Liver (tissue), 9 donors: ENCODE measurements around the gene PSME2. TPM values are rescaled to one million over a fixed set of nuclear protein-coding genes. Genes with fewer than 3 reads are reported as not detected.

Experiments
- DNase-seq: peaks from one replicate; pipeline ENCODE4 v3.0.0-alpha.2; 2017; ENCODE audit warnings: low spot score
- H3K27ac ChIP-seq, 2 donors: one replicate each; pipeline ENCODE4 v1.7.0; 2013; ENCODE audit warnings: inconsistent platforms in 2 of 2, low read length in 2 of 2, control low read depth in 1 of 2, low read depth in 1 of 2, mild to moderate bottlenecking in 1 of 2
- H3K27me3 ChIP-seq, 4 donors: one replicate each; pipeline versions ENCODE4 v1.6.1 to v1.7.0; 2013; ENCODE audit warnings: low read length in 3 of 4, inconsistent platforms in 1 of 4, mild to moderate bottlenecking in 1 of 4, moderate library complexity in 1 of 4; ENCODE audit not compliant: control insufficient read depth in 4 of 4, insufficient read depth in 4 of 4
- H3K36me3 ChIP-seq, 4 donors: one replicate each; pipeline versions ENCODE4 v1.6.1 to v1.7.0; 2013; ENCODE audit warnings: low read length in 3 of 4, mild to moderate bottlenecking in 3 of 4, low read depth in 1 of 4, moderate library complexity in 1 of 4; ENCODE audit not compliant: control insufficient read depth in 4 of 4, insufficient read depth in 3 of 4
- H3K4me1 ChIP-seq, 4 donors: one replicate each; pipeline versions ENCODE4 v1.6.1 to v1.7.0; 2013; ENCODE audit warnings: low read length in 3 of 4, mild to moderate bottlenecking in 3 of 4, moderate library complexity in 1 of 4; ENCODE audit not compliant: control insufficient read depth in 4 of 4, insufficient read depth in 4 of 4
- H3K4me3 ChIP-seq, 3 donors: one replicate each; pipeline versions ENCODE4 v1.6.1 to v1.7.0; 2013; ENCODE audit warnings: low read length in 3 of 3, control low read depth in 1 of 3, low read depth in 1 of 3, mild to moderate bottlenecking in 1 of 3
- H3K9ac ChIP-seq, 2 donors: one replicate each; pipeline ENCODE4 v1.7.0; 2013; ENCODE audit warnings: low read length in 2 of 2, mild to moderate bottlenecking in 2 of 2, moderate library complexity in 2 of 2, control low read depth in 1 of 2, low read depth in 1 of 2
- H3K9me3 ChIP-seq, 4 donors: one replicate each; pipeline versions ENCODE4 v1.6.1 to v1.7.0; 2013; ENCODE audit warnings: low read length in 3 of 4; ENCODE audit not compliant: control insufficient read depth in 4 of 4
- EGR1 ChIP-seq, 2 donors: IDR thresholded peaks; 2 replicates each; pipeline ENCODE4 v1.6.1; 2016 to 2018; ENCODE audit warnings: antibody characterized with exemption in 2 of 2, low read depth in 2 of 2
- FOXA1 ChIP-seq: IDR thresholded peaks from 2 replicates; pipeline ENCODE4 v1.6.1; 2016; ENCODE audit warnings: antibody characterized with exemption
- FOXA2 ChIP-seq: IDR thresholded peaks from 2 replicates; pipeline ENCODE4 v1.6.1; 2016; ENCODE audit warnings: antibody characterized with exemption
- GABPA ChIP-seq, 2 donors: IDR thresholded peaks in 1 of 2; conservative IDR thresholded peaks in 1 of 2; 2 replicates each; pipeline ENCODE4 v1.6.1; 2016; ENCODE audit warnings: antibody characterized with exemption in 2 of 2, mild to moderate bottlenecking in 1 of 2, moderate library complexity in 1 of 2
- HNF4A ChIP-seq, 2 donors: conservative IDR thresholded peaks; 2 replicates each; pipeline ENCODE4 v1.6.1; 2016; ENCODE audit warnings: antibody characterized with exemption in 2 of 2, mild to moderate bottlenecking in 2 of 2
- HNF4G ChIP-seq: IDR thresholded peaks from 2 replicates; pipeline ENCODE4 v1.6.1; 2016; ENCODE audit warnings: antibody characterized with exemption
- JUND ChIP-seq, 2 donors: IDR thresholded peaks; 2 replicates each; pipeline ENCODE4 v1.6.1; 2016; ENCODE audit warnings: antibody characterized with exemption in 2 of 2
- NR2F2 ChIP-seq: IDR thresholded peaks from 2 replicates; pipeline ENCODE4 v1.6.1; 2016; ENCODE audit warnings: antibody characterized with exemption
- RAD21 ChIP-seq, 2 donors: IDR thresholded peaks; 2 replicates each; pipeline ENCODE4 v1.6.1; 2016; ENCODE audit warnings: antibody characterized with exemption in 2 of 2, mild to moderate bottlenecking in 2 of 2
- RXRA ChIP-seq, 2 donors: IDR thresholded peaks; 2 replicates each; pipeline ENCODE4 v1.6.1; 2017 to 2018; ENCODE audit warnings: antibody characterized with exemption in 2 of 2, mild to moderate bottlenecking in 1 of 2
- SP1 ChIP-seq: IDR thresholded peaks from 2 replicates; pipeline ENCODE4 v1.6.1; 2018; ENCODE audit warnings: antibody characterized with exemption, mild to moderate bottlenecking
- TAF1 ChIP-seq: conservative IDR thresholded peaks from 2 replicates; pipeline ENCODE4 v1.6.1; 2016; ENCODE audit warnings: antibody characterized with exemption, mild to moderate bottlenecking
- YY1 ChIP-seq: IDR thresholded peaks from 2 replicates; pipeline ENCODE4 v1.6.1; 2016; ENCODE audit warnings: antibody characterized with exemption, mild to moderate bottlenecking
- WGBS: extraction: QIAGEN DNeasy Blood & Tissue Kit; methylation state at CpG from one replicate; pipeline ENCODE4 v1.1.7; 2013; 5-methylcytosine and 5-hydroxymethylcytosine counted together
- polyA plus RNA-seq, 2 donors: library from polyadenylated mRNA; stranded (reverse) in 1 of 2; unstranded in 1 of 2; fragments of 200-250 nt in 1 of 2; fragments of >200 nt in 1 of 2; fragmentation: Nextera tagmentation in 1 of 2; extraction: Ambion mirVana in 1 of 2; gene quantifications; one replicate each; pipeline versions ENCODE4 v1.2.1 to v1.2.3, GENCODE V29; 2013 to 2015
- total RNA-seq, 2 donors: library from RNA; depleted of rRNA; stranded (reverse); fragments of >200 nt; gene quantifications; one replicate each; pipeline ENCODE4 v1.2.3, GENCODE V29; 2014
- TF ChIP-seq, protein P1 (sequence below): IDR thresholded peaks from 2 replicates; pipeline ENCODE4 v1.6.1; 2016; ENCODE audit warnings: antibody characterized with exemption
- TF ChIP-seq, protein P2 (sequence below): IDR thresholded peaks from 2 replicates; pipeline ENCODE4 v1.6.1; 2016; ENCODE audit warnings: antibody characterized with exemption
- TF ChIP-seq, protein P3 (sequence below): IDR thresholded peaks from 2 replicates; pipeline ENCODE4 v1.6.1; 2016; ENCODE audit warnings: antibody characterized with exemption, mild to moderate bottlenecking
- TF ChIP-seq, protein P4 (sequence below): fragments of 150-350 bp; IDR thresholded peaks from 2 replicates; pipeline ENCODE4 v1.5.1; 2017; ENCODE audit warnings: improper control_type of control experiment, low read depth, low read length; ENCODE audit not compliant: missing input control
- TF ChIP-seq, protein P5 (sequence below): IDR thresholded peaks from 2 replicates; pipeline ENCODE4 v1.6.1; 2016; ENCODE audit warnings: antibody characterized with exemption
- donor health status: healthy.
- donor health status: healthy.
- donor health status: healthy.
- donor health status: healthy.
- donor health status: healthy.

PSME2 gene
- total and polyA plus RNA-seq, 4 donors, result 56.9 to 247 (median 92.7) TPM

DNA sequence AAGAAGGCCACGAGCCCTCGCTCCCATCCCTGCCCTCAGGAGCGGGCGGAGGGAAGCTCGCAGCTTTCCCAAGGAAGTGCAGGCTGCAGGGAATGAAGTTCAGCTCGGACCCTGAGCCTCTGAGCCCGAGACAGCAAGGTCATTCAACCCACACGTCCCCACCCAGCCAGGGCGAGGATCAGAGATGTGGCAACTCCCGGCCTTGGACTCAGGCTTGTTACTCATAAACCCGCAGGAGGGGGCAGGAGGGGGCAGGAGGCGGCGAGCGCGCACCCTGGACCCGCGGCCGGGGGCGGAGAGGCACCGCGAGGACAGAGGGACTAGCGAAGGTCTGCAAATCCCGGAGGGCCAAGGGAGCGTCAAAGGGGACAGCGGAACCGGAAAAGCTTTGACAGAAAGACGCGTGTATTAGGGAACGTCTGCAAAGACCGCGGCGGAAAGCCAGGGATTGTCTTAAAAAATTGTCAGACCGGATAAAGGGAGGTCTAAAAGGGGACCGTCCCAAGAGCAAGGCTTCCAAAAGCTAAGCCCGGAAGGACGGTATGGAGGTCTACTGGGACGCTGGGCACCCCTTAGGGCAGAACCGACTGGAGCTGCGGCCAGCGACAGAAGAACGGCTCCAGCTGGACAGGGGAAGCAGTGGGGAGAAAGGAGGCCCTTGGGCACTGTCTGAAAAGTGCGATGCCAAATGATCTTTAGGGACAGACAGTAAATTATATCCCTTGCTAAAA is 32.4 kb downstream of the PSME2 start:
- peak; percentile 97 to 98 for TF ChIP-seq HNF4A (conservative IDR thresholded peaks at IDR 0.05)
- peak; percentile 82 to 94 for TF ChIP-seq EGR1 (IDR thresholded peaks at IDR 0.05; ENCODE audit: low read depth in 2 of 2)
- peak; percentile 68 to 84 for TF ChIP-seq GABPA (IDR thresholded peaks at IDR 0.05 in 1 of 2, conservative IDR thresholded peaks at IDR 0.05 in 1 of 2)
- TF ChIP-seq RXRA (IDR thresholded peaks at IDR 0.05), result peak; percentile 99
- peak; percentile 94 for TF ChIP-seq SP1
- TF ChIP-seq, protein P1, sequence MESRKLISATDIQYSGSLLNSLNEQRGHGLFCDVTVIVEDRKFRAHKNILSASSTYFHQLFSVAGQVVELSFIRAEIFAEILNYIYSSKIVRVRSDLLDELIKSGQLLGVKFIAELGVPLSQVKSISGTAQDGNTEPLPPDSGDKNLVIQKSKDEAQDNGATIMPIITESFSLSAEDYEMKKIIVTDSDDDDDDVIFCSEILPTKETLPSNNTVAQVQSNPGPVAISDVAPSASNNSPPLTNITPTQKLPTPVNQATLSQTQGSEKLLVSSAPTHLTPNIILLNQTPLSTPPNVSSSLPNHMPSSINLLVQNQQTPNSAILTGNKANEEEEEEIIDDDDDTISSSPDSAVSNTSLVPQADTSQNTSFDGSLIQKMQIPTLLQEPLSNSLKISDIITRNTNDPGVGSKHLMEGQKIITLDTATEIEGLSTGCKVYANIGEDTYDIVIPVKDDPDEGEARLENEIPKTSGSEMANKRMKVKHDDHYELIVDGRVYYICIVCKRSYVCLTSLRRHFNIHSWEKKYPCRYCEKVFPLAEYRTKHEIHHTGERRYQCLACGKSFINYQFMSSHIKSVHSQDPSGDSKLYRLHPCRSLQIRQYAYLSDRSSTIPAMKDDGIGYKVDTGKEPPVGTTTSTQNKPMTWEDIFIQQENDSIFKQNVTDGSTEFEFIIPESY, result peak; percentile 78
- TF ChIP-seq JUND (IDR thresholded peaks at IDR 0.05), result peak; percentile 61 to 89
- peak; percentile 49 for TF ChIP-seq FOXA2
- TF ChIP-seq YY1, result peak; percentile 28
- TF ChIP-seq, protein P2, sequence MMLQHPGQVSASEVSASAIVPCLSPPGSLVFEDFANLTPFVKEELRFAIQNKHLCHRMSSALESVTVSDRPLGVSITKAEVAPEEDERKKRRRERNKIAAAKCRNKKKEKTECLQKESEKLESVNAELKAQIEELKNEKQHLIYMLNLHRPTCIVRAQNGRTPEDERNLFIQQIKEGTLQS, result peak; percentile 76
- TF ChIP-seq TAF1, result peak; percentile 96
- TF ChIP-seq, protein P3, sequence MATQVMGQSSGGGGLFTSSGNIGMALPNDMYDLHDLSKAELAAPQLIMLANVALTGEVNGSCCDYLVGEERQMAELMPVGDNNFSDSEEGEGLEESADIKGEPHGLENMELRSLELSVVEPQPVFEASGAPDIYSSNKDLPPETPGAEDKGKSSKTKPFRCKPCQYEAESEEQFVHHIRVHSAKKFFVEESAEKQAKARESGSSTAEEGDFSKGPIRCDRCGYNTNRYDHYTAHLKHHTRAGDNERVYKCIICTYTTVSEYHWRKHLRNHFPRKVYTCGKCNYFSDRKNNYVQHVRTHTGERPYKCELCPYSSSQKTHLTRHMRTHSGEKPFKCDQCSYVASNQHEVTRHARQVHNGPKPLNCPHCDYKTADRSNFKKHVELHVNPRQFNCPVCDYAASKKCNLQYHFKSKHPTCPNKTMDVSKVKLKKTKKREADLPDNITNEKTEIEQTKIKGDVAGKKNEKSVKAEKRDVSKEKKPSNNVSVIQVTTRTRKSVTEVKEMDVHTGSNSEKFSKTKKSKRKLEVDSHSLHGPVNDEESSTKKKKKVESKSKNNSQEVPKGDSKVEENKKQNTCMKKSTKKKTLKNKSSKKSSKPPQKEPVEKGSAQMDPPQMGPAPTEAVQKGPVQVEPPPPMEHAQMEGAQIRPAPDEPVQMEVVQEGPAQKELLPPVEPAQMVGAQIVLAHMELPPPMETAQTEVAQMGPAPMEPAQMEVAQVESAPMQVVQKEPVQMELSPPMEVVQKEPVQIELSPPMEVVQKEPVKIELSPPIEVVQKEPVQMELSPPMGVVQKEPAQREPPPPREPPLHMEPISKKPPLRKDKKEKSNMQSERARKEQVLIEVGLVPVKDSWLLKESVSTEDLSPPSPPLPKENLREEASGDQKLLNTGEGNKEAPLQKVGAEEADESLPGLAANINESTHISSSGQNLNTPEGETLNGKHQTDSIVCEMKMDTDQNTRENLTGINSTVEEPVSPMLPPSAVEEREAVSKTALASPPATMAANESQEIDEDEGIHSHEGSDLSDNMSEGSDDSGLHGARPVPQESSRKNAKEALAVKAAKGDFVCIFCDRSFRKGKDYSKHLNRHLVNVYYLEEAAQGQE, result peak; percentile 78
- TF ChIP-seq FOXA1, result peak; percentile 90
- TF ChIP-seq NR2F2, result peak; percentile 25
- peak; percentile 98 for TF ChIP-seq HNF4G
- TF ChIP-seq, protein P4, sequence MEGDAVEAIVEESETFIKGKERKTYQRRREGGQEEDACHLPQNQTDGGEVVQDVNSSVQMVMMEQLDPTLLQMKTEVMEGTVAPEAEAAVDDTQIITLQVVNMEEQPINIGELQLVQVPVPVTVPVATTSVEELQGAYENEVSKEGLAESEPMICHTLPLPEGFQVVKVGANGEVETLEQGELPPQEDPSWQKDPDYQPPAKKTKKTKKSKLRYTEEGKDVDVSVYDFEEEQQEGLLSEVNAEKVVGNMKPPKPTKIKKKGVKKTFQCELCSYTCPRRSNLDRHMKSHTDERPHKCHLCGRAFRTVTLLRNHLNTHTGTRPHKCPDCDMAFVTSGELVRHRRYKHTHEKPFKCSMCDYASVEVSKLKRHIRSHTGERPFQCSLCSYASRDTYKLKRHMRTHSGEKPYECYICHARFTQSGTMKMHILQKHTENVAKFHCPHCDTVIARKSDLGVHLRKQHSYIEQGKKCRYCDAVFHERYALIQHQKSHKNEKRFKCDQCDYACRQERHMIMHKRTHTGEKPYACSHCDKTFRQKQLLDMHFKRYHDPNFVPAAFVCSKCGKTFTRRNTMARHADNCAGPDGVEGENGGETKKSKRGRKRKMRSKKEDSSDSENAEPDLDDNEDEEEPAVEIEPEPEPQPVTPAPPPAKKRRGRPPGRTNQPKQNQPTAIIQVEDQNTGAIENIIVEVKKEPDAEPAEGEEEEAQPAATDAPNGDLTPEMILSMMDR, result no peak
- TF ChIP-seq, protein P5, sequence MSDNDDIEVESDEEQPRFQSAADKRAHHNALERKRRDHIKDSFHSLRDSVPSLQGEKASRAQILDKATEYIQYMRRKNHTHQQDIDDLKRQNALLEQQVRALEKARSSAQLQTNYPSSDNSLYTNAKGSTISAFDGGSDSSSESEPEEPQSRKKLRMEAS, result peak; percentile 63
- peak in 1 of 2 donors; percentile 59 for TF ChIP-seq RAD21 (IDR thresholded peaks at IDR 0.05)
- H3K4me3 ChIP-seq, result peak overlapping the region; percentile 55 to 94 (median 90)
- no peaks in the 10 kb centered on the region for H3K27me3 ChIP-seq
- H3K36me3 ChIP-seq, result peaks cover 2 to 13% (median 11%) of the 10 kb centered on the region in 4 donors
- H3K9me3 ChIP-seq, result no peaks in the 10 kb centered on the region
- H3K4me1 ChIP-seq, result peaks cover 4 to 51% (median 42%) of the 10 kb centered on the region in 4 donors
- H3K9ac ChIP-seq, result peak overlapping the region; percentile 94 to 97
- WGBS, result under 1% methylated on average over 42 of the region's 42 CpGs
- peak; percentile 86 for DNase-seq
- H3K27ac ChIP-seq, result peak overlapping the region; percentile 99 to 100
